ENCODE measurements around the gene TENT4A.
"Not testable (repeated sequence)": the region's sequence is repeated elsewhere in the genome, so short reads cannot be mapped to it uniquely, and the experiment has no call there.

The TENT4A gene

GRCh38 chr5:6755519-6755918 lies 42.3 kb downstream of the TENT4A start:
- no peak for DNase-seq

- DNase-seq: no peak
These were observed 42.7 kb downstream of the TENT4A start for GRCh38 chr5:6755941-6756340.

GRCh38 chr5:6757414-6757969 lies 44.3 kb downstream of the TENT4A start:
- DNase-seq: no peak

GRCh38 chr5:6758236-6758635 lies 45.0 kb downstream of the TENT4A start:
- no peak for DNase-seq

- no peak for DNase-seq
These were observed 45.5 kb downstream of the TENT4A start for GRCh38 chr5:6758706-6759105.

GRCh38 chr5:6759401-6759800 lies 46.2 kb downstream of the TENT4A start:
- no peak for DNase-seq

- no peak for DNase-seq
These were observed 46.8 kb downstream of the TENT4A start for GRCh38 chr5:6759983-6760382.

GRCh38 chr5:6760686-6761085 lies 47.5 kb downstream of the TENT4A start:
- DNase-seq: no peak

GRCh38 chr5:6761333-6761732 lies 48.1 kb downstream of the TENT4A start:
- no peak for DNase-seq

GRCh38 chr5:6762116-6762515 lies 48.9 kb downstream of the TENT4A start:
- DNase-seq: no peak

GRCh38 chr5:6762697-6763096 lies 49.5 kb downstream of the TENT4A start:
- no peak for DNase-seq

- DNase-seq: no peak
These were observed 50.0 kb downstream of the TENT4A start for GRCh38 chr5:6763191-6763590.

GRCh38 chr5:6765612-6766525 lies 52.6 kb downstream of the TENT4A start:
- peak; percentile 64 for DNase-seq

- DNase-seq: peak; percentile 91
These were observed 53.4 kb downstream of the TENT4A start for GRCh38 chr5:6766604-6767093.

- DNase-seq: no peak
These were observed 54.3 kb downstream of the TENT4A start for GRCh38 chr5:6767481-6768063.

GRCh38 chr5:6768590-6769230 lies 55.5 kb downstream of the TENT4A start:
- no peak for DNase-seq

GRCh38 chr5:6770826-6771607 lies 57.8 kb downstream of the TENT4A start:
- DNase-seq: no peak

- DNase-seq: peak; percentile 20
These were observed 59.7 kb downstream of the TENT4A start for GRCh38 chr5:6772886-6773285.

GRCh38 chr5:6773342-6774035 lies 60.3 kb downstream of the TENT4A start:
- peak; percentile 86 for DNase-seq

- DNase-seq: not testable (repeated sequence)
These were observed 61.0 kb downstream of the TENT4A start for GRCh38 chr5:6774207-6774606.

- DNase-seq: no peak
These were observed 61.5 kb downstream of the TENT4A start for GRCh38 chr5:6774721-6775204.

- DNase-seq: no peak
These were observed 62.3 kb downstream of the TENT4A start for GRCh38 chr5:6775571-6775970.

All from NCI-H146 (cell line).